HEK293 (cell line): ENCODE results near the gene ANKRD39.

Experiments used
- CTCF ChIA-PET: fragments of 350-600 bp; formaldehyde crosslinking; extraction: SDS; loops from one replicate; lab custom pipeline; 2021; ENCODE audit warnings: antibody characterized with exemption; lab: Yijun Ruan, JAX
- POLR2A ChIA-PET: fragments of 300-600 bp; formaldehyde crosslinking; extraction: SDS; loops from one replicate; lab custom pipeline; 2020; ENCODE audit warnings: antibody characterized with exemption, inconsistent platforms; lab: Yijun Ruan, JAX
- H3K27ac ChIP-seq: fragments of 200-500 bp; sonication (Bioruptor generic); 2 replicates; pipeline ENCODE4 v1.5.1; 2014; ENCODE audit warnings: low read depth, low read length, control low read depth, inconsistent platforms; ENCODE audit errors: extremely low read depth
- H3K36me3 ChIP-seq, 2 experiments: fragments of 200-500 bp in 1 of 2; sonication (Bioruptor generic) in 1 of 2; 1 replicate in 1 of 2; 2 replicates in 1 of 2; pipeline ENCODE4 v1.5.1; 2014 to 2017; ENCODE audit warnings: inconsistent platforms in 2 of 2, low read length in 2 of 2; ENCODE audit not compliant: control insufficient read depth in 2 of 2, insufficient read depth in 1 of 2
- H3K4me1 ChIP-seq: fragments of 200-500 bp; sonication (Bioruptor generic); 2 replicates; pipeline ENCODE4 v1.5.1; 2014; ENCODE audit warnings: mild to moderate bottlenecking, low read length, inconsistent platforms; ENCODE audit not compliant: control insufficient read depth, insufficient read depth
- H3K4me3 ChIP-seq: 2 replicates; pipeline ENCODE4 v1.5.1; 2011; ENCODE audit warnings: low read depth, mild to moderate bottlenecking, control low read depth, low read length, moderate library complexity
- H3K9me3 ChIP-seq: fragments of 200-500 bp; sonication (Bioruptor generic); 2 replicates; pipeline ENCODE4 v1.5.1; 2014; ENCODE audit warnings: low read depth, low read length, inconsistent platforms; ENCODE audit not compliant: control insufficient read depth, insufficient read depth
- EGR2 ChIP-seq: fragments of 450-650 bp; formaldehyde crosslinking; IDR thresholded peaks from 2 replicates; pipeline ENCODE4 v1.5.1; 2016; ENCODE audit warnings: low read depth, missing biosample characterization, missing genetic modification characterization
- GLIS1 ChIP-seq: fragments of 450-650 bp; formaldehyde crosslinking; IDR thresholded peaks from 2 replicates; pipeline ENCODE4 v1.5.1; 2016; ENCODE audit warnings: missing biosample characterization, missing genetic modification characterization
- HOXD13 ChIP-seq: sonication (generic); formaldehyde crosslinking; IDR thresholded peaks from 2 replicates; pipeline ENCODE4 v1.8.0; 2022; ENCODE audit warnings: missing genetic modification reagents, borderline replicate concordance
- IKZF3 ChIP-seq: fragments of 450-650 bp; IDR thresholded peaks from 2 replicates; pipeline ENCODE4 v1.5.0; 2018; ENCODE audit warnings: missing biosample characterization, mild to moderate bottlenecking, missing genetic modification characterization, moderate library complexity
- SP2 ChIP-seq: fragments of 450-650 bp; formaldehyde crosslinking; IDR thresholded peaks from 2 replicates; pipeline ENCODE4 v1.5.1; 2016; ENCODE audit warnings: missing biosample characterization, missing genetic modification characterization
- ZBTB49 ChIP-seq: fragments of 450-650 bp; formaldehyde crosslinking; IDR thresholded peaks from 2 replicates; pipeline ENCODE4 v1.5.1; 2016; ENCODE audit warnings: missing biosample characterization, missing genetic modification characterization, low read depth
- ZFHX2 ChIP-seq: fragments of 450-650 bp; formaldehyde crosslinking; conservative IDR thresholded peaks from 2 replicates; pipeline ENCODE4 v1.5.1; 2016; ENCODE audit warnings: missing biosample characterization, missing genetic modification characterization
- ZFP41 ChIP-seq: fragments of 450-650 bp; formaldehyde crosslinking; IDR thresholded peaks from 2 replicates; pipeline ENCODE4 v1.5.1; 2016; ENCODE audit warnings: missing biosample characterization, missing genetic modification characterization, borderline replicate concordance
- ZNF121 ChIP-seq: fragments of 450-650 bp; formaldehyde crosslinking; IDR thresholded peaks from 2 replicates; pipeline ENCODE4 v1.5.1; 2016; ENCODE audit warnings: missing biosample characterization, missing genetic modification characterization
- ZNF16 ChIP-seq: fragments of 450-650 bp; formaldehyde crosslinking; IDR thresholded peaks from 2 replicates; pipeline ENCODE4 v1.5.1; 2016; ENCODE audit warnings: low read depth, missing biosample characterization, missing genetic modification characterization
- ZNF23 ChIP-seq: fragments of 450-650 bp; formaldehyde crosslinking; IDR thresholded peaks from 2 replicates; pipeline ENCODE4 v1.5.1; 2016; ENCODE audit warnings: missing biosample characterization, missing genetic modification characterization, borderline replicate concordance
- ZNF670 ChIP-seq: fragments of 450-650 bp; formaldehyde crosslinking; IDR thresholded peaks from 2 replicates; pipeline ENCODE4 v1.5.1; 2016; ENCODE audit warnings: missing biosample characterization, missing genetic modification characterization, low read depth
- ZNF777 ChIP-seq: fragments of 450-650 bp; formaldehyde crosslinking; IDR thresholded peaks from 2 replicates; pipeline ENCODE4 v1.5.1; 2017; ENCODE audit warnings: missing biosample characterization, missing genetic modification characterization, borderline replicate concordance

Gene ANKRD39

GRCh38 chr2:96874198-96874831, 16.5 kb upstream of the ANKRD39 start:
- no peak overlapping the region for H3K27ac ChIP-seq
- no peaks in the 10 kb centered on the region for H3K36me3 ChIP-seq
- CTCF ChIA-PET = interaction anchor here (2.3 kb wide), 1 partner anchor 16 kb away, joined by 7 read pairs; the partner anchor contains the start of gene ANKRD39
- H3K4me3 ChIP-seq = no peak overlapping the region
- POLR2A ChIA-PET = interaction anchor here (2.1 kb wide), 1 partner anchor 16 kb away, joined by 6 read pairs; the partner anchor contains the start of gene ANKRD39
- TF ChIP-seq HOXD13 (CRISPR knock-in tag) = no peak
- peak; percentile 25; the same call in 1 of the 2 replicates for TF ChIP-seq GLIS1 (tag by site-specific recombination)
- TF ChIP-seq, all 188 proteins: peak for 1
- Histone ChIP-seq H3K4me1 (no peaks in the 10 kb centered on the region), H3K9me3 (no peaks in the 10 kb centered on the region)

- H3K36me3 ChIP-seq = no peaks in the 10 kb centered on the region
- TF ChIP-seq ZBTB49 (tag by site-specific recombination) (no peak), ZFP41 (no peak), ZNF777 (tag by site-specific recombination) (no peak), ZNF670 (no peak), IKZF3 (tag by site-specific recombination) (0 out of 2 replicates have a peak, but pooled peaks have one; percentile 9)
- H3K4me1 ChIP-seq = no peaks in the 10 kb centered on the region
- ChIA-PET CTCF (interaction anchor here (0.7 to 2.3 kb wide), 2 partner anchors 16 to 85 kb away, joined by 3 to 7 read pairs; partner anchors contain the start of gene ANKRD39), POLR2A (interaction anchor here (1.0 kb wide), 1 partner anchor 15 kb away, joined by 3 read pairs; no protein-coding TSS in a partner anchor)
- H3K4me3 ChIP-seq = no peak overlapping the region
- H3K27ac ChIP-seq = no peak overlapping the region
- H3K9me3 ChIP-seq = no peaks in the 10 kb centered on the region
Measured at GRCh38 chr2:96873651-96874096, 15.9 kb upstream of the ANKRD39 start.

GRCh38 chr2:96872591-96873349, 15.0 kb upstream of the ANKRD39 start:
- no peak for TF ChIP-seq ZNF16 (tag by site-specific recombination)
- 0 out of 2 replicates have a peak, but pooled peaks have one; percentile 8 for TF ChIP-seq SP2 (tag by site-specific recombination)
- TF ChIP-seq EGR2 (tag by site-specific recombination) = peak; percentile 48; the same call in 1 of the 2 replicates
- TF ChIP-seq ZNF121 (tag by site-specific recombination) = peak; percentile 58
- TF ChIP-seq ZNF23 (tag by site-specific recombination) = no peak
- peak; percentile 48 for TF ChIP-seq ZFHX2
- no peak overlapping the region for H3K4me3 ChIP-seq
- ChIA-PET CTCF (interaction anchor here (0.5 to 2.9 kb wide), 6 partner anchors 12 to 241 kb away, joined by 3 to 9 read pairs (median 4); partner anchors contain the start of gene ANKRD39), POLR2A (interaction anchor here (0.7 to 1.0 kb wide), 2 partner anchors 14 to 58 kb away, joined by 3 read pairs; no protein-coding TSS in a partner anchor)
- H3K36me3 ChIP-seq = no peaks in the 10 kb centered on the region
- no peak overlapping the region for H3K27ac ChIP-seq
- H3K9me3 ChIP-seq = no peaks in the 10 kb centered on the region
- H3K4me1 ChIP-seq = peaks cover 3% of the 10 kb centered on the region; the same call in 1 of the 2 replicates
